Measurements from ENCODE around the gene RPL22L1. TPM values are rescaled to one million over a fixed set of nuclear protein-coding genes. Genes with fewer than 3 reads are reported as not detected.
A peak's percentile ranks its signal among the peaks of the same experiment; 100 is the strongest.

Gene RPL22L1
- total RNA-seq, 2 experiments from 2014 or later, result 51.7 to 58.9 TPM

DNA sequence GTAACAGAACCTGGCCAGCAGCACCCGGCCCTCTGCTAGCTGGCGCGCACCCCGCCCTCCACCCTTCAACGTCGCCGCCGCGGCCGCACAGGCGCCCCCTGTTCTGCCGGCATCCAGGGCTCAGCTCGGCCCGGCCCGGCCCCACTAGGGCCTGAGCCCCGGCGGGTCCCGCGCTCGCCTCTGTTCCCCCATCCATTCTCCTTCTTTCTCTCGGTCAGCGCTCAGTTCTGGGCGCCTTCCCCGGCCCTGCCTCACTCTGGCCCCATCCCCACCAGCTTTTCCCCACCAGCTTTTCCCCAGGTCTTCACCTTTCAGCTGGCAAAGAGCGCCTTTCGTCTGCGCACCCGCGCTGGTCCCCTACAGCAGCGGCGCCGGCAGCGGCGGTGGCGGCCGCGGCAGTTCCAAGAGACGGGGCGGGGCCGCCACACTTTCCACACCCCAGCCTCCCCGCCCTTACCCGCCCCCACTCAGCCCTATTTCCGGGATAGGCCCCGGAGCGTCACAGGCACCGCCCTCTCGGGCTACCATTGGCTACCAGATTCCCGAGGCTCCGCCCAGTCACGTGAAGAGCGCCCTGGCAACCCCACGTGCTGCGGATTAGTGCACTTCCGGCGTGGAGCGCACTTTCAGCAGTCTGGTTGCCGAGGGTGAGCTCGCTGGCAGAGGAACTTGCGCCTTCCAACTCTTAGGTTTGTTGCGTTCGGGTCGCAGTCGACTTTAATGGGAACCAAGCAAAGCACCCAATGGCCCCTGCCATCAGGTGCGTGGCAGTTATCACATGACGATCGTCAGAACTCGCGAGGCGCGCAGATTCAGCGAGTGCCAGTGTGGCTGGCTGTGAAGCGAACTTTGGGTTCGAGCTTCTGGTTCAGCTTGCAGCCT, 38.5 kb upstream of the RPL22L1 start, which contains the start of gene EIF5A2:
Gene EIF5A2, minus strand, starts transcription at position 403 of the 882 bp plus-strand sequence. CDS start 831 bp downstream, outside the sequence.
- Histone ChIP-seq H3K4me1 (ENCODE audit: insufficient read depth, low read length, poor library complexity, severe bottlenecking) (peaks cover 25% of the 10 kb centered on the region), H3K27ac (ENCODE audit: low read depth, low read length, poor library complexity, severe bottlenecking) (peak within 1 kb of the TSS; percentile 61), H3K79me2 (ENCODE audit: insufficient read depth, low read depth, low read length) (peaks cover 26% of the 10 kb centered on the region; the same call in 1 of the 2 replicates), H3K4me3 (ENCODE audit: low read depth, low read length, poor library complexity, severe bottlenecking) (peak within 1 kb of the TSS; percentile 76), H3K4me2 (ENCODE audit: low read length) (peak within 1 kb of the TSS; percentile 89), H3K9me2 (ENCODE audit: insufficient read depth, low read length) (no peaks in the 10 kb centered on the region), H3K9me3 (ENCODE audit: low read length) (peaks cover 12% of the 10 kb centered on the region), H2AFZ (ENCODE audit: low read length) (peak within 1 kb of the TSS; percentile 92), H4K20me1 (ENCODE audit: insufficient read depth, low read length) (no peaks in the 10 kb centered on the region), H3K36me3 (ENCODE audit: insufficient read depth, low read length) (peaks cover 19% of the 10 kb centered on the region)
- TF ChIP-seq EZH2phosphoT487 (IDR thresholded peaks at IDR 0.05; ENCODE audit: borderline replicate concordance, low read depth, low read length), result no peak
- TF ChIP-seq, protein P1, sequence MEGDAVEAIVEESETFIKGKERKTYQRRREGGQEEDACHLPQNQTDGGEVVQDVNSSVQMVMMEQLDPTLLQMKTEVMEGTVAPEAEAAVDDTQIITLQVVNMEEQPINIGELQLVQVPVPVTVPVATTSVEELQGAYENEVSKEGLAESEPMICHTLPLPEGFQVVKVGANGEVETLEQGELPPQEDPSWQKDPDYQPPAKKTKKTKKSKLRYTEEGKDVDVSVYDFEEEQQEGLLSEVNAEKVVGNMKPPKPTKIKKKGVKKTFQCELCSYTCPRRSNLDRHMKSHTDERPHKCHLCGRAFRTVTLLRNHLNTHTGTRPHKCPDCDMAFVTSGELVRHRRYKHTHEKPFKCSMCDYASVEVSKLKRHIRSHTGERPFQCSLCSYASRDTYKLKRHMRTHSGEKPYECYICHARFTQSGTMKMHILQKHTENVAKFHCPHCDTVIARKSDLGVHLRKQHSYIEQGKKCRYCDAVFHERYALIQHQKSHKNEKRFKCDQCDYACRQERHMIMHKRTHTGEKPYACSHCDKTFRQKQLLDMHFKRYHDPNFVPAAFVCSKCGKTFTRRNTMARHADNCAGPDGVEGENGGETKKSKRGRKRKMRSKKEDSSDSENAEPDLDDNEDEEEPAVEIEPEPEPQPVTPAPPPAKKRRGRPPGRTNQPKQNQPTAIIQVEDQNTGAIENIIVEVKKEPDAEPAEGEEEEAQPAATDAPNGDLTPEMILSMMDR (conservative IDR thresholded peaks at IDR 0.05; ENCODE audit: low read length), result peak; percentile 30; the same call in 1 of the 2 replicates
- ChIA-PET POLR2A (interaction anchor here (1.0 to 1.9 kb wide), 3 partner anchors 13 to 40 kb away, joined by 3 to 17 read pairs (median 12); partner anchors contain the start of gene RPL22L1), CTCF (ENCODE audit: unreplicated experiment) (no interaction called here)
- DNase-seq (ENCODE audit: low spot score), result peak; percentile 98
- BruUV-seq (replicated peaks), result no TSS peak
- intact Hi-C loops (cut with micrococcal nuclease; ENCODE audit: unreplicated experiment), result loop anchor here (1.0 kb wide), 2 partner anchors 38 to 276 kb away; partner anchors contain the start of gene RPL22L1

DNA sequence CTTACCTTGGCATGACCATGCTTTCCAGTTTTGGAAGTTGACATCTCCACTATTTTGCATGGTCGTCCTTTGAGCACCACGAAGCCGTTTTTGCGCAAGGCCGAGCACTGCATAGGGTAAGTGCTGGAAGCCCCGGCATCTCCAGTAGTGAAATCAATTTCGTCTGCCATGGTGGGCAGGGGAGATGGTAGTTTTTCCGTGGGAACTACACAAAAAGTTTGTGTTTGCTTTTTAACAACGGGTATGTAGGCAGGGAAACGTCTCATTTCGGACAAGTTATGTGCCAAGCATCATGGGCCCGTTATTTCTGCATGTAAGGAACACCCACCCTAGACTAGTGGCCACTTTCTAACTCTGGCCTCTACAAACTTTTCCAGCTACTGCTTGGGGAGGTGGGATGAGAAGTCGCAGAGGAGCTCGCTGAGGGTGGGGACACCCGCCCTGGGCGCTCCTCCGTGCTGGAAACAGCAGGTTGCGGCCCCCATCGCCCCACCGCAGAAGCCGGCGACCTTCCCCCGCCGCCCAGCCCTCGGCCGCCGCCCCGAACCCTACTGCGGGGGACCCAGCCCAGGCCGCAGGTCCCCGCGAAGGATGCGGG, 37.7 kb upstream of the RPL22L1 start:
- intact Hi-C loops (cut with micrococcal nuclease; ENCODE audit: unreplicated experiment), result loop anchor here (1.0 kb wide), 2 partner anchors 37 to 275 kb away; partner anchors contain the start of gene RPL22L1
- no peaks in the 10 kb centered on the region for H4K20me1 ChIP-seq (ENCODE audit: insufficient read depth, low read length)
- peak; percentile 31 for DNase-seq (ENCODE audit: low spot score)
- ChIA-PET POLR2A (interaction anchor here (1.9 kb wide), 2 partner anchors 38 to 40 kb away, joined by 12 to 17 read pairs; partner anchors contain the start of gene RPL22L1), CTCF (ENCODE audit: unreplicated experiment) (no interaction called here)
- H3K4me3 ChIP-seq (ENCODE audit: low read depth, low read length, poor library complexity, severe bottlenecking), result peak overlapping the region; percentile 76
- peaks cover 25% of the 10 kb centered on the region for H3K4me1 ChIP-seq (ENCODE audit: insufficient read depth, low read length, poor library complexity, severe bottlenecking)
- H3K27ac ChIP-seq (ENCODE audit: low read depth, low read length, poor library complexity, severe bottlenecking), result peak overlapping the region; percentile 61
- H3K36me3 ChIP-seq (ENCODE audit: insufficient read depth, low read length), result peaks cover 26% of the 10 kb centered on the region
- H3K79me2 ChIP-seq (ENCODE audit: insufficient read depth, low read depth, low read length), result peaks cover 26% of the 10 kb centered on the region; the same call in 1 of the 2 replicates
- peaks cover 12% of the 10 kb centered on the region for H3K9me3 ChIP-seq (ENCODE audit: low read length)
- H3K4me2 ChIP-seq (ENCODE audit: low read length), result peak overlapping the region; percentile 89
- no peak for TF ChIP-seq EZH2phosphoT487 (IDR thresholded peaks at IDR 0.05; ENCODE audit: borderline replicate concordance, low read depth, low read length)
- TF ChIP-seq, protein P1 (conservative IDR thresholded peaks at IDR 0.05; ENCODE audit: low read length), result no peak
- no peaks in the 10 kb centered on the region for H3K9me2 ChIP-seq (ENCODE audit: insufficient read depth, low read length)
- BruUV-seq (replicated peaks), result no TSS peak
- H2AFZ ChIP-seq (ENCODE audit: low read length), result peak overlapping the region; percentile 68; the same call in 1 of the 2 replicates
